ENCODE results near the gene MMS22L.
A peak's percentile ranks its signal among the peaks of the same experiment; 100 is the strongest.
"Not testable (repeated sequence)": the region's sequence is repeated elsewhere in the genome, so short reads cannot be mapped to it uniquely, and the experiment has no call there.

MMS22L gene

DNA sequence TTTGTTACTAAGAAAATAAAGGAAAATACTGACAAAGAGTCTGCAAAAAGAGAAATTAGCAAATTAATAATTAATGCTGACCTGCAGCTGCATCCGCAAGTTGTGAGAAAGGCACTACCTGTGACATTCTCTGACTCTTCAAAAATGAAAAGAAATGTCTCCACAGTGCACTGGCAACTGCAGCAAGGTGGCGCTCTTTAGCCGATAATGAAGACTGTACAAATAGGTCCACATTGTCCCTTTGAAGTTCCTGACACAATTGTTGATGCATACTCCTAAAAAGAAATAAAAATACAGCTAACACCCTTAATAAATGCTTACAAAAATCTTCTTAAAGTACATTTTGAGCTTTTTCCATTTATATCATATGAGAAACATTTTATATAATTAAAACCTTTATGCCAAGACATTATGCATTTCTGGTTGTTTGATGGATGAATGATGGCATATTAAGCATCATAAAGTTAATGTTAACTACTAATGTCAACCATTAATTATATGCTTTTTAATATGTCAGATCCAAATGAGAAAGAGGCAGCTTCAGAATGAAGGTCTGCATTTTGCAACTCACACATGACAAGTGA is 96.5 kb downstream of the MMS22L start:
- no peak overlapping the region for H3K9ac ChIP-seq (ENCODE audit: low read length)
- DNase-seq (ENCODE audit: low read depth): peak; percentile 87

DNA sequence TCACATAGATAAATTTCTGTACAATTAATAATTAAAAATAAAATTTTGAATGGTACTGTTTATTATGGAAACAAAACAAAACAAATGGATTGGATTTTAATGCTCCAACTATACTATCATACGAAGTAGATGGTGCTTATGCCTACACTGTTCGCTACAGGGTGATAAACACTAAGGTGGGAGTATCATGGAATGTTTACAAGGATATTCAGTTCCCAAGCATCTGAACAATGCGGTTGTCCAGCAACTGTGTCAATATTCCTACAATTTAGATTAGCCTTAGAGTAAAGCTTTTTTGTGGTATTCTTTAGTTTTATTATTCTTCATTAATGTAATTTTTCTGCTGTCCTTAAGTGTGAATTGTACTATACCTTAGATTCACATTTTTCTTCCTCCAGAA is 105.1 kb downstream of the MMS22L start:
- DNase-seq (ENCODE audit: low read depth): no peak
- peaks cover 6% of the 10 kb centered on the region for H3K36me3 ChIP-seq (ENCODE audit: control insufficient read depth, insufficient read depth, low read length, severe bottlenecking)
- no peaks in the 10 kb centered on the region for H3K27me3 ChIP-seq (replicated peaks; ENCODE audit: control insufficient read depth, insufficient read depth, low read length)
- H3K9me3 ChIP-seq (ENCODE audit: control insufficient read depth, low read length): no peaks in the 10 kb centered on the region
- no peak overlapping the region for H3K4me3 ChIP-seq (ENCODE audit: low read length)
- H3K9ac ChIP-seq (ENCODE audit: low read length): no peak overlapping the region
- no peaks in the 10 kb centered on the region for H3K4me1 ChIP-seq (ENCODE audit: control insufficient read depth, insufficient read depth, low read length)

More for the DNA sequence above, 96.5 kb downstream of the MMS22L start:
- Histone ChIP-seq H3K4me3 (ENCODE audit: low read length) (no peak overlapping the region), H3K27me3 (replicated peaks; ENCODE audit: control insufficient read depth, insufficient read depth, low read length) (no peaks in the 10 kb centered on the region), H3K9me3 (ENCODE audit: control insufficient read depth, low read length) (no peaks in the 10 kb centered on the region), H3K36me3 (ENCODE audit: control insufficient read depth, insufficient read depth, low read length, severe bottlenecking) (no peaks in the 10 kb centered on the region), H3K4me1 (ENCODE audit: control insufficient read depth, insufficient read depth, low read length) (peaks cover 11% of the 10 kb centered on the region)

DNA sequence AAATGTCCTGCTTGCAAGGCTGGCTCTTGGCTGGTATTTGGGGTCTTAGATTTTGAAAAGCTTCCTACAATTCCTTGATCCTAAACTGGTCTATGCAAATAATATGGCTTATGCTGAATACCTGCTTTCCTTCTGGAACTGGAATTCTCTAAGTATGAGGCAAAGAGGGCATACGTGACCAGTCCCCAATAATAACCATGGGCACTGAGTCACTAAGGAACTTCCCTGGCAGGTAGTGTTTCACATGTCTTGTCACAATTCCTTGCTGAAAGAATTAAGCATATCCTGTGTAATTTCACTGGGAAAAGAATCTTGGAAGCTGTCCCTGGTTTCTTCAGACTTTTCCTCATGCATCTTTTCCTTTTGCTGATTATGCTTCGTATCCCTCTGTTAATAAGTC is 106.5 kb downstream of the MMS22L start:
- Histone ChIP-seq H3K4me1 (ENCODE audit: control insufficient read depth, insufficient read depth, low read length) (no peaks in the 10 kb centered on the region), H3K9me3 (ENCODE audit: control insufficient read depth, low read length) (no peaks in the 10 kb centered on the region), H3K27me3 (replicated peaks; ENCODE audit: control insufficient read depth, insufficient read depth, low read length) (no peaks in the 10 kb centered on the region), H3K9ac (ENCODE audit: low read length) (no peak overlapping the region), H3K36me3 (ENCODE audit: control insufficient read depth, insufficient read depth, low read length, severe bottlenecking) (peaks cover 6% of the 10 kb centered on the region), H3K4me3 (ENCODE audit: low read length) (no peak overlapping the region)
- no peak for DNase-seq (ENCODE audit: low read depth)

DNA sequence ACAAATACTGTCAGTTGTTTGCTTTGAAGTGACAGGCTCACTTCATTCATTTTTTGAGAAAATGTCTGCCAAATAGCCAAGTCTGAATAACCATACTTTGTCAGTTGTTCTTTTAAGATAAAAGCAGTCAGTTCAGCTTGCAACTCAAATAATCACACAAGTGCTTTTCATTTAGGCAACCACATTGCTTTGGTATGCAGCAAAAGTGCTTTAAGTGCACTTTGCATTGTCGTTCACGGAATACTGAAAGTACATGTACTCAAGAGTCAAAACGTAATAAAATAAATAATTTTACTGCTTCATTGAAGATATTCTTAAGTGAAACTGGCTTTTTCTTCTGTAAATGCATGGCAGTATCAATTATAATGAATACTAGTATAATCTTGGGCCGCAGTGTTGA is 107.2 kb downstream of the MMS22L start:
- DNase-seq (ENCODE audit: low read depth): no peak
- H3K4me3 ChIP-seq (ENCODE audit: low read length): no peak overlapping the region
- H3K36me3 ChIP-seq (ENCODE audit: control insufficient read depth, insufficient read depth, low read length, severe bottlenecking): peaks cover 6% of the 10 kb centered on the region
- H3K4me1 ChIP-seq (ENCODE audit: control insufficient read depth, insufficient read depth, low read length): no peaks in the 10 kb centered on the region
- H3K9me3 ChIP-seq (ENCODE audit: control insufficient read depth, low read length): no peaks in the 10 kb centered on the region
- no peak overlapping the region for H3K9ac ChIP-seq (ENCODE audit: low read length)
- H3K27me3 ChIP-seq (replicated peaks; ENCODE audit: control insufficient read depth, insufficient read depth, low read length): no peaks in the 10 kb centered on the region

DNA sequence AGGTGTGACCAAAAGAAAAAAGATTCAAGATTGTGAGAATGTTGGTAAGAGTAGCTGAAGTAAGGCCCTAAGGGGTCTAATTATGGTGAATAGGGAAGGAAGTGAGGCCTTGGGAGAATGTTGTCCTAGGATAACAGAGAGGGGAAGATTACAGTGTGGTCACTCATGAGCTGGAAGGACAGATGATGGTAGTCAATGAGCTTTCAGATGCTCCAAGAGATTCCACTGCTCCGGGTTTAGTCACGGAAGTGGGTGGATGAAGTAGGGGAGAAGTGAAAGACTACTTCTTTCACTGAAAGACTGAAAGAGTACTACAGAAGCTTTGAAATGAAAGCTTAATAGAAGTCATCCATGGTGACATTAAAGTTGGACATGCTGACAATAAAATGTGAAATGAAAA is 108.5 kb downstream of the MMS22L start:
- no peak for DNase-seq (ENCODE audit: low read depth)
- H3K36me3 ChIP-seq (ENCODE audit: control insufficient read depth, insufficient read depth, low read length, severe bottlenecking): peaks cover 3% of the 10 kb centered on the region
- no peak overlapping the region for H3K9ac ChIP-seq (ENCODE audit: low read length)
- H3K27me3 ChIP-seq (replicated peaks; ENCODE audit: control insufficient read depth, insufficient read depth, low read length): no peaks in the 10 kb centered on the region
- no peak overlapping the region for H3K4me3 ChIP-seq (ENCODE audit: low read length)
- no peaks in the 10 kb centered on the region for H3K4me1 ChIP-seq (ENCODE audit: control insufficient read depth, insufficient read depth, low read length)
- H3K9me3 ChIP-seq (ENCODE audit: control insufficient read depth, low read length): no peaks in the 10 kb centered on the region

DNA sequence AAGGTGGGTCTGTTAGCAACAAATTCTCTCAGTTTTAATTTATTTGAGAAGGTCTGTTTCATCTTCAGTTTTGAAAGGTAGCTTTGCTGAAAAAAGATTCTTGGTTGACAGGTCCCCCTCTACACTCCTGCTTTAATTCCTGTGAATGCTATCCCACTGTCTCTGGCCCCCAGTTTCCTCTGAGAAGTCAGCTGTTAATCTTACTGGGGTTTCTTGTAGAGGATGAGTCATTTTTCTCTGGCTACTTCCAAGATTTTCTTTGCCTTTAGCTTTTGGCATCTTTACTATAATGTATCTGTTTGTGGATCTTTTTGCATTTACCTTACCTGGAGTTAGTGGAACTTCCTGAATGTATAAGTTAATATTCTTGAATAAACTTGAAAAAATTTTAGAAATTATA is 122.7 kb downstream of the MMS22L start:
- H3K27me3 ChIP-seq (replicated peaks; ENCODE audit: control insufficient read depth, insufficient read depth, low read length): no peaks in the 10 kb centered on the region
- no peak overlapping the region for H3K4me3 ChIP-seq (ENCODE audit: low read length)
- no peak overlapping the region for H3K9ac ChIP-seq (ENCODE audit: low read length)
- H3K9me3 ChIP-seq (ENCODE audit: control insufficient read depth, low read length): peaks cover 5% of the 10 kb centered on the region
- peaks cover 10% of the 10 kb centered on the region for H3K36me3 ChIP-seq (ENCODE audit: control insufficient read depth, insufficient read depth, low read length, severe bottlenecking)
- H3K4me1 ChIP-seq (ENCODE audit: control insufficient read depth, insufficient read depth, low read length): no peaks in the 10 kb centered on the region
- DNase-seq (ENCODE audit: low read depth): no peak

DNA sequence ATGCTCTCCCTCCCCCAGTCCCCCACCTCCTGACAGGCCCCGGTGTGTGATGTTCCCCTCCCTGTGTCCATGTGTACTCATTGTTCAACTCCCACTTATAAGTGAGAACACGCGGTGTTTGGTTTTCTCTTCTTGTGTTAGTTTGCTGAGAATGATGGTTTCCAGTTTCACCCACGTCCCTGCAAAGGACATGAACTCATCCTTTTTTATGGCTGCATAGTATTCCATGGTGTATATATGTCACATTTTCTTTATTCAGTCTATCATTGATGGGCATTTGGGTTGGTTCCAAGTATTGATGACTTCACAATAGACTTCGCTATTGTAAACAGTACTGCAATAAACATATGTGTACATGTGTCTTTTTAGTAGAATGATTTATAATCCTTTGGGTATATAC is 127.6 kb downstream of the MMS22L start:
- not testable (repeated sequence) for DNase-seq (ENCODE audit: low read depth); H3K27me3 ChIP-seq (replicated peaks; ENCODE audit: control insufficient read depth, insufficient read depth, low read length); H3K4me1 ChIP-seq (ENCODE audit: control insufficient read depth, insufficient read depth, low read length); H3K9ac ChIP-seq (ENCODE audit: low read length); H3K4me3 ChIP-seq (ENCODE audit: low read length); H3K9me3 ChIP-seq (ENCODE audit: control insufficient read depth, low read length); H3K36me3 ChIP-seq (ENCODE audit: control insufficient read depth, insufficient read depth, low read length, severe bottlenecking)

DNA sequence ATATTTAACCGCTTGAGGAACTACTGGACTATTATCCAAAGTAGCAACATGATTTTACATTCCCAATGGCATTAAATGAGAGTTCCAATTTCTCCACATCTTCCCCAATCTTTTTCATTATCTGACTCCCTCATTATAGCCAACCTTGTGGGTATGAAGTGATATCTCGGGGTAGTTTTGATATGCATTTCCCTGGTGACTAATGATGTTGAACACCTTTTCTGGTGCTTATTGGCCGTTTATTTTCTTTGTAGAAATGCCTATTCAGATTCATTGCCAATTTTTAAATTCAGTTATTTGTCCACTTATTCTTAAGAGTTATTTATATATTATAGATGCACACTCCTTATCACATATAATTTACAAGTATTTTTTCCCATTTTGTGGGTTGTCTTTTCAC is 129.0 kb downstream of the MMS22L start:
- H3K9me3 ChIP-seq (ENCODE audit: control insufficient read depth, low read length): no peaks in the 10 kb centered on the region
- H3K9ac ChIP-seq (ENCODE audit: low read length): no peak overlapping the region
- no peaks in the 10 kb centered on the region for H3K27me3 ChIP-seq (replicated peaks; ENCODE audit: control insufficient read depth, insufficient read depth, low read length)
- DNase-seq (ENCODE audit: low read depth): no peak
- H3K36me3 ChIP-seq (ENCODE audit: control insufficient read depth, insufficient read depth, low read length, severe bottlenecking): no peaks in the 10 kb centered on the region
- H3K4me1 ChIP-seq (ENCODE audit: control insufficient read depth, insufficient read depth, low read length): no peaks in the 10 kb centered on the region
- no peak overlapping the region for H3K4me3 ChIP-seq (ENCODE audit: low read length)

DNA sequence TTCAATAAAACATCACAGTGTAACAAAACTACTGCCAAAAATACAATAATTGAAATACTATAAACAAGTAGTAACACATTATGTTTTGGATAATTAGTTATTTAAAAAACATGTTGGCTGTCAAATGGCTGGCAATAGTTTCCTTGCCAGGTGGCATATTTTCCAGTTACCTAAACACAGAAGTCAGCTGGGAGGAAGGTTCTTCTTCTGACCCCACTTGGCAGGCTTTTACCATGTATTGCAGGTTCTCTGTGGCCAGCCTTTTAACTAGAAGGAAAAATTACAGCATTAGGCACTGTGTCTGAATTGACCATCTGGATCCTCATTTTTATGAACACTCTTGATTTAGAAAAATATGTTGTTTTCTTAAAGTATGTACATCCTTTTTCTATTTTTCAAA is 131.4 kb downstream of the MMS22L start:
- H3K9me3 ChIP-seq (ENCODE audit: control insufficient read depth, low read length): no peaks in the 10 kb centered on the region

DNA sequence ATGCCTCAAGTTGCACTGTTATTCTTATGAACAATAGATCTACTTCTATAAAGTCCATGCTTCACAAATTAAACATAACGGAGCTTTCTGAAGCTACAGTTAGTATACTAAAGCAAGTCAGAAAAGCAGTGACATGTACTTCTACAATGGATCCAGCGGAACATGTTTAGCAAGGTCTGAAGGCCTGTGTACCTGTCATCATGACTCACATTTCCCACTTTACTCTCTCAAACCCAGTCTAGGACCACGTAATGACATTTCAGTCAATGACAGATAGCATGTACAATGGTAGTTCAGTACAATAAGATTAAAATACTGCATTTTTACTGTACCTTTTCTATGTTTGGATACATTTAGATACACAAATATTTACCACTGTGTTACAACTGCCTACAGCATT is 132.1 kb downstream of the MMS22L start:
- H3K27me3 ChIP-seq (replicated peaks; ENCODE audit: control insufficient read depth, insufficient read depth, low read length): no peaks in the 10 kb centered on the region
- peaks cover 7% of the 10 kb centered on the region for H3K36me3 ChIP-seq (ENCODE audit: control insufficient read depth, insufficient read depth, low read length, severe bottlenecking)
- no peak for DNase-seq (ENCODE audit: low read depth)
- no peak overlapping the region for H3K9ac ChIP-seq (ENCODE audit: low read length)
- H3K9me3 ChIP-seq (ENCODE audit: control insufficient read depth, low read length): no peaks in the 10 kb centered on the region
- H3K4me3 ChIP-seq (ENCODE audit: low read length): no peak overlapping the region
- no peaks in the 10 kb centered on the region for H3K4me1 ChIP-seq (ENCODE audit: control insufficient read depth, insufficient read depth, low read length)

More for the DNA sequence above, 131.4 kb downstream of the MMS22L start:
- Histone ChIP-seq H3K36me3 (ENCODE audit: control insufficient read depth, insufficient read depth, low read length, severe bottlenecking) (peaks cover 7% of the 10 kb centered on the region), H3K9ac (ENCODE audit: low read length) (no peak overlapping the region), H3K4me3 (ENCODE audit: low read length) (no peak overlapping the region), H3K4me1 (ENCODE audit: control insufficient read depth, insufficient read depth, low read length) (no peaks in the 10 kb centered on the region), H3K27me3 (replicated peaks; ENCODE audit: control insufficient read depth, insufficient read depth, low read length) (no peaks in the 10 kb centered on the region)
- no peak for DNase-seq (ENCODE audit: low read depth)

DNA sequence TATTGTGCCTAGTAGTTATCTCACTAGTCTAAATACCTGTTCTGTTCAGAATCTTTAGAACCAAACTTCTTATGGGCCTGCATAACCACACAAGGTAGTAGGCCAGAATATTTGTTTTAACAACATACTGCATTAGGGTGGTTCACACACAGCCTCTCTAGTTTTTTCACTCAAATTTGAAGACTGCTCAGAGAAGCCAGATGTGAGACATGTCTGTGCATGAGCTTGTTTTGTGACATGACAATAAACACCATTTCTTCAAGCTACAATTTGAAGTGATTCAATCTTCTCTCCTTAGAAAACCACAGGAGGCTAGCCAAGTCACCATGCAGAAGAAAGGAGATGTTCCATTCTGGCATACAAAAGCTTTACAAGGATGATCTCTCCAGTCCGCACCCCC is 135.6 kb downstream of the MMS22L start:
- Histone ChIP-seq H3K4me3 (ENCODE audit: low read length) (no peak overlapping the region), H3K36me3 (ENCODE audit: control insufficient read depth, insufficient read depth, low read length, severe bottlenecking) (peaks cover 7% of the 10 kb centered on the region), H3K4me1 (ENCODE audit: control insufficient read depth, insufficient read depth, low read length) (no peaks in the 10 kb centered on the region), H3K9ac (ENCODE audit: low read length) (no peak overlapping the region), H3K9me3 (ENCODE audit: control insufficient read depth, low read length) (no peaks in the 10 kb centered on the region), H3K27me3 (replicated peaks; ENCODE audit: control insufficient read depth, insufficient read depth, low read length) (no peaks in the 10 kb centered on the region)
- no peak for DNase-seq (ENCODE audit: low read depth)

DNA sequence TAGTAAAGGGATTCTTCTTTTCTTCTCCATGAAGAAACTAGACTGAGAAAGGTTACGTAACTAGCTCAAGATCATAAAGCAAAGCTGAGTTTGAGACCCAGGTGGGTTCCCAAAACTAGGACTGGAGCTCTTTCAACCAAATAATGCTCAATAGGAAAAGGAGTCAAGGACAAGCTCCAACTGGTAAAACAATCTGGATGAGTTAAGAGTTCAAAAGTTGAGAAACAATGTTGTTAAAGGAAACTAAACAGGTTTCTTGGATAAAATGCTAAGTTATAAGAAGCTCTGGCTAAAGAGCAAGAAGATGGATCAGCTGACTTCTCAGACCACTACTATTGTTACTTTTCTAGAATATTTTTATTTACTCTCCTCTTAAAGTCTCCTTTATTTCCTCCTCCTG is 137.3 kb downstream of the MMS22L start:
- Histone ChIP-seq H3K9ac (ENCODE audit: low read length) (no peak overlapping the region), H3K4me3 (ENCODE audit: low read length) (no peak overlapping the region), H3K27me3 (replicated peaks; ENCODE audit: control insufficient read depth, insufficient read depth, low read length) (no peaks in the 10 kb centered on the region), H3K9me3 (ENCODE audit: control insufficient read depth, low read length) (no peaks in the 10 kb centered on the region), H3K36me3 (ENCODE audit: control insufficient read depth, insufficient read depth, low read length, severe bottlenecking) (peaks cover 7% of the 10 kb centered on the region), H3K4me1 (ENCODE audit: control insufficient read depth, insufficient read depth, low read length) (no peaks in the 10 kb centered on the region)
- DNase-seq (ENCODE audit: low read depth): no peak
